Adipocyte (in vitro differentiated cells): ENCODE results near the gene ITPR3.

Experiments
- DNase-seq: peaks from one replicate; pipeline ENCODE4 v3.0.0-alpha.2; 2015; ENCODE audit warnings: low read depth
- H3K27me3 ChIP-seq: replicated peaks from 2 replicates; pipeline ENCODE4 v1.7.0; 2013; ENCODE audit warnings: mild to moderate bottlenecking, low read length, moderate library complexity; ENCODE audit not compliant: control insufficient read depth, insufficient read depth
- H3K36me3 ChIP-seq: 2 replicates; pipeline ENCODE4 v1.7.0; 2013; ENCODE audit warnings: low read length, mild to moderate bottlenecking, moderate library complexity; ENCODE audit not compliant: control insufficient read depth, insufficient read depth, severe bottlenecking
- H3K4me1 ChIP-seq: 2 replicates; pipeline ENCODE4 v1.7.0; 2013; ENCODE audit warnings: mild to moderate bottlenecking, low read length, moderate library complexity; ENCODE audit not compliant: control insufficient read depth, insufficient read depth
- H3K4me3 ChIP-seq: 2 replicates; pipeline ENCODE4 v1.7.0; 2013; ENCODE audit warnings: mild to moderate bottlenecking, low read length, moderate library complexity
- H3K9ac ChIP-seq: 2 replicates; pipeline ENCODE4 v1.7.0; 2013; ENCODE audit warnings: mild to moderate bottlenecking, low read length, moderate library complexity
- H3K9me3 ChIP-seq: 2 replicates; pipeline ENCODE4 v1.7.0; 2013; ENCODE audit warnings: mild to moderate bottlenecking, low read length, moderate library complexity; ENCODE audit not compliant: control insufficient read depth

ITPR3 gene

DNA sequence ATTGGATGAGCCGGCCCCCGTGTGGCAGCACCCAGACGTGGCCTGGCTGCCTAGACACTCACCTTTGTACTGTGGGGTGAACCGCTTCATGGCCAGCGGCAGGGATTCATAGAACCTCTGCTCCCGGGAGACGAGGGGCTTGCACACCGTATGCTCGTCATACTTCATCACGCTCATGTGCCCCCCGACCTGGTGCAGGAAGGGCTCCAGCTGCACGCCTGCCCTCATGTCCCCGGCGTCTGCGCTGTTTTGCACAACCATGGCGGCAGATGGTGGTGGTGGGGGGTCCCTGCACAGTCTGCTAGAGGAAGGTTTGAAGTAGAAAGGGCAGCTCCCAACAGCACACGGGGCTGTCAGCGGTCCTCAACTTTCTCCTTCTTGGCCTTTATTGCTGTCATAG lies 114.1 kb downstream of the ITPR3 start:
- H3K27me3 ChIP-seq: peaks cover 14% of the 10 kb centered on the region
- no peaks in the 10 kb centered on the region for H3K36me3 ChIP-seq
- no peaks in the 10 kb centered on the region for H3K9me3 ChIP-seq
- no peak for DNase-seq
- H3K9ac ChIP-seq: no peak overlapping the region
- no peak overlapping the region for H3K4me3 ChIP-seq
- peaks cover 5% of the 10 kb centered on the region for H3K4me1 ChIP-seq

DNA sequence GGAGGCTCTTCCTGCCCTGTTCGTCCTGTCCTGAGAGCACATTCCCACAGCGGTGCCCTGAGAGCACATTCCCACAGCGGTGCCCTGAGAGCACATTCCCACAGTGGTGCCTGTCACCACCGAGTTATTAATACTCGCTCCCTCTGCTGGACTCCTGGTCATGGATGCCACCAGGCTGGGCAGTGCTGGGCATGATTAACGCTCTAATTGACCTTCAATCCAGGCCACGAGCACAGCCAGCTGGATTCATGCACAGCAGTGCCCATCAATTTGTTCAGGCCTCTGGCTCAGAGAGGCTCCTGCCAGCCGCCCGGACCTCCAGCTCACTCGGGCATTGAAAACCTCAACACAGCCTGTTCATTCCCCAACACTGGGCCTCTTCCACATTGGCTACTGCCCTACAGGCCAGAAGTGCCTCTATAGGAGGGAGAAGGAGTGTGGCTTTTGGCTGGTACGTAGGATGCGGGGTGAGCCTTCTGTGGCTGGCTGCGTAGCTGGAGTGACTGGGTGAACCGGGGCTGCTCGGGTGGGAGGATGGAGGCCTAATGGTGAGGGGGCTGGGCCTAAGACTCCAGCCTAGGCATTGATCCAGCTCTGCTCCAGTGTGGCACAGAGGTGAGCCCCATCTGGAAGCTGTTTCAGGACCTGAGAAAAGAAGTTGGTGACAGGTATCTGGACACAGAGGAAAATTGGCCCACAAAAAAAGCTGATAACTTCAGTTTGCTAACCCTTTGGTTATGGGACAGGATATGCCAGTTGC lies 116.3 kb downstream of the ITPR3 start:
- Histone ChIP-seq H3K9ac (no peak overlapping the region), H3K27me3 (peaks cover 16% of the 10 kb centered on the region), H3K4me1 (peaks cover 9% of the 10 kb centered on the region), H3K36me3 (no peaks in the 10 kb centered on the region), H3K4me3 (no peak overlapping the region), H3K9me3 (no peaks in the 10 kb centered on the region)
- DNase-seq: no peak

GRCh38 chr6:33738153-33738552 lies 117.0 kb downstream of the ITPR3 start:
- H3K9ac ChIP-seq: no peak overlapping the region
- H3K4me1 ChIP-seq: peaks cover 9% of the 10 kb centered on the region
- H3K4me3 ChIP-seq: no peak overlapping the region
- H3K9me3 ChIP-seq: no peaks in the 10 kb centered on the region
- H3K27me3 ChIP-seq: peaks cover 18% of the 10 kb centered on the region
- DNase-seq: no peak
- no peaks in the 10 kb centered on the region for H3K36me3 ChIP-seq

DNA sequence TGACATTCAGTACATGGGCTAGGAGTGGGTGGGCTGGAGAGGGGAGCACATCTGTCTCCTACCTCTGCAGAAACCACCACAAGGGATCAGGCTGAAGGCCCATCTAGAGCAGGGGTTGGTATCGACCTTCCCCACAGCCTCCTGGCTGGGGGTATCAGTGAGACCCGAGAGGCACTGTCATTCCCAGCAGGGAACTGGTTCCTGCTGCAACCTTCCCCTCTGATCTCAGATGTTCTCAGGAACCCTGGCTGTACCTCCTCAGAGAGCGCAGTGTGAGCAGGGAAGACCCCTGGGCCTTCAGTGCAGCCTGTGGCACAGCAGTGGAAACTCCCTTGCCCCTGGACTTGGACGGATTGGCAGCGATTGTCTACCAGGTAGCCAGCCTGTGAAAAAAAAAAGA lies 117.8 kb downstream of the ITPR3 start:
- no peak overlapping the region for H3K4me3 ChIP-seq
- H3K4me1 ChIP-seq: peaks cover 9% of the 10 kb centered on the region
- DNase-seq: no peak
- H3K9me3 ChIP-seq: no peaks in the 10 kb centered on the region
- no peaks in the 10 kb centered on the region for H3K36me3 ChIP-seq
- no peak overlapping the region for H3K9ac ChIP-seq
- H3K27me3 ChIP-seq: peaks cover 25% of the 10 kb centered on the region

- Histone ChIP-seq H3K9ac (no peak overlapping the region), H3K36me3 (no peaks in the 10 kb centered on the region), H3K4me1 (peaks cover 9% of the 10 kb centered on the region), H3K27me3 (peaks cover 29% of the 10 kb centered on the region), H3K9me3 (no peaks in the 10 kb centered on the region), H3K4me3 (no peak overlapping the region)
- no peak for DNase-seq
Observed at GRCh38 chr6:33739571-33739970, 118.4 kb downstream of the ITPR3 start.

DNA sequence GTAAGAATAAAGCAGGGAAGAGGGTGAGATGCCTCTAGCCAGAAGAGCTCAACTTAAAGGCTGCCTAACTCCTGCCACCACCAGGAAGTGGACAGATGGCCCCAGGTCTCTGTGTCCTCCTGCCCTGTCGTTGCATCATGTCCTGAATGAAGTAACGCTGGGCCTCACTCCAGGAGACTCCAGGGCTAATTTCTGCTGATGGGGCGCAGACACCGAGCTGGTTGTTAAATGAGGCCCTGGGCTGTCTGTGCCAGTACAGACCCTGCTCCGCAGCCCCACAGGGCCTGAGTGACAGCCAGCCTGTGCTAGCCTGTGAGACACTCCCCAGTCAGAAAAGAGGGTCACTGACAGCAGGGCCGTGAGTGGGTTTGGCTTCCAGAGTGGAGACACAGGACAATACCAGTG lies 119.1 kb downstream of the ITPR3 start:
- DNase-seq: peak; percentile 42
- H3K4me1 ChIP-seq: peaks cover 9% of the 10 kb centered on the region
- H3K36me3 ChIP-seq: no peaks in the 10 kb centered on the region
- H3K4me3 ChIP-seq: no peak overlapping the region
- H3K27me3 ChIP-seq: peaks cover 29% of the 10 kb centered on the region
- no peak overlapping the region for H3K9ac ChIP-seq
- no peaks in the 10 kb centered on the region for H3K9me3 ChIP-seq

DNA sequence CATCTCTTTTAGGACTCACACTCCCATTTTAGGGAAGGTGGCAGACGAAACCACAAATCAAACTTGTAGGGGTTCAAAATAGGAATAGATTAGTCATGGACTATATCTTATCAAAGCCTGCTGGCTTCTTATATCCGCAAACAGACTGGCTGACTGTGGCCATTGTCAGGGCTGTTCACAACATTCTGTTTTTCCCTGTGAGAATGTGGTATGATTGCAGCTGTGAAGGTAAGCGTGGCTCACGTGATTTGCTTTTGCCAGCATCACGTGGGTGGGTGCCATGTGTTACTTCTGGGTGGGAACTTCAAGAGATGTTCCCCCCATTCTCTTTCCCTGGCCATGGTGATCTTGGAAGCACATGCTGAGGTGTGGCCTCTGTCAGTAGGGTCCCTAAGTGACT lies 119.7 kb downstream of the ITPR3 start:
- Histone ChIP-seq H3K4me3 (no peak overlapping the region), H3K36me3 (no peaks in the 10 kb centered on the region), H3K9ac (no peak overlapping the region), H3K9me3 (no peaks in the 10 kb centered on the region), H3K27me3 (peaks cover 29% of the 10 kb centered on the region), H3K4me1 (peaks cover 13% of the 10 kb centered on the region)
- DNase-seq: no peak

GRCh38 chr6:33742092-33742491 lies 121.0 kb downstream of the ITPR3 start:
- DNase-seq: no peak
- H3K9ac ChIP-seq: no peak overlapping the region
- H3K4me1 ChIP-seq: peaks cover 22% of the 10 kb centered on the region
- H3K36me3 ChIP-seq: no peaks in the 10 kb centered on the region
- no peaks in the 10 kb centered on the region for H3K9me3 ChIP-seq
- no peak overlapping the region for H3K4me3 ChIP-seq
- peaks cover 29% of the 10 kb centered on the region for H3K27me3 ChIP-seq

DNA sequence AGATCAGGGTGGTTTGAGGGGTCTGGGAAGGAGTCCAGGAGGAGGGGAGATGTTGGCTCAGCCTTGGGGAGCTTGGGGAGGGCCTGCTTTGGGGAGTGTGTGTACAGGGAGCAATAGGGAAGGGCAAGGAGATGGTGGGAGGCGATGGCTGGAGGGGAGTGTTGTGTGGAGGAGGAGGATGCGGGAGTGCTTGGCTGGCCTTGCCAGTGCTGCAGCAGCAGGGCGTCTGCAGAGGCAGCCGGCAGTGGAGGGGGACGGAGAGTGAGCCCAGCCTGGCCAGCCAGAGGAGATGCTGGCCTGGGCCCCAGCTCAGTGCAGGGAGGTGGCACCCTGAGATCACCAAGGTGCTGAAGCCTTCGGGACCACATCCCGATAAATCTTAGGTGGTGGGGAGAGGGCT lies 121.7 kb downstream of the ITPR3 start:
- DNase-seq: no peak
- no peaks in the 10 kb centered on the region for H3K9me3 ChIP-seq
- peaks cover 22% of the 10 kb centered on the region for H3K4me1 ChIP-seq
- H3K36me3 ChIP-seq: no peaks in the 10 kb centered on the region
- H3K9ac ChIP-seq: no peak overlapping the region
- peaks cover 29% of the 10 kb centered on the region for H3K27me3 ChIP-seq
- H3K4me3 ChIP-seq: no peak overlapping the region

GRCh38 chr6:33744001-33744848 lies 123.1 kb downstream of the ITPR3 start:
- H3K4me1 ChIP-seq: peaks cover 22% of the 10 kb centered on the region
- peak; percentile 89 for DNase-seq
- H3K9me3 ChIP-seq: no peaks in the 10 kb centered on the region

GRCh38 chr6:33744895-33745546 lies 123.9 kb downstream of the ITPR3 start:
- Histone ChIP-seq H3K27me3 (peaks cover 25% of the 10 kb centered on the region), H3K4me1 (peaks cover 19% of the 10 kb centered on the region), H3K9ac (peak overlapping the region; percentile 9), H3K4me3 (no peak overlapping the region), H3K36me3 (no peaks in the 10 kb centered on the region), H3K9me3 (no peaks in the 10 kb centered on the region)
- DNase-seq: no peak

More at GRCh38 chr6:33744001-33744848, 123.1 kb downstream of the ITPR3 start:
- H3K27me3 ChIP-seq: peaks cover 25% of the 10 kb centered on the region
- H3K4me3 ChIP-seq: no peak overlapping the region
- H3K9ac ChIP-seq: no peak overlapping the region
- no peaks in the 10 kb centered on the region for H3K36me3 ChIP-seq
